Upper lobe of left lung (tissue), 4 donors: Measurements from ENCODE around the gene HSPA4L.

Experiments used
- EP300 ChIP-seq, 4 donors: sonication (generic); formaldehyde crosslinking; IDR thresholded peaks; one replicate each; pipeline ENCODE4 v1.5.1; 2017; ENCODE audit warnings: antibody characterized with exemption in 4 of 4, control low read depth in 2 of 4
- TF ChIP-seq, protein P1 (sequence below), 6 experiments: fragments of 450-650 bp in 4 of 6; fragments of 200-600 bp in 2 of 6; sonication (generic) in 2 of 6; IDR thresholded peaks; one replicate each; pipeline ENCODE4 v1.5.1; 2016 to 2019; ENCODE audit warnings: antibody characterized with exemption in 6 of 6

- TF ChIP-seq, protein P1, sequence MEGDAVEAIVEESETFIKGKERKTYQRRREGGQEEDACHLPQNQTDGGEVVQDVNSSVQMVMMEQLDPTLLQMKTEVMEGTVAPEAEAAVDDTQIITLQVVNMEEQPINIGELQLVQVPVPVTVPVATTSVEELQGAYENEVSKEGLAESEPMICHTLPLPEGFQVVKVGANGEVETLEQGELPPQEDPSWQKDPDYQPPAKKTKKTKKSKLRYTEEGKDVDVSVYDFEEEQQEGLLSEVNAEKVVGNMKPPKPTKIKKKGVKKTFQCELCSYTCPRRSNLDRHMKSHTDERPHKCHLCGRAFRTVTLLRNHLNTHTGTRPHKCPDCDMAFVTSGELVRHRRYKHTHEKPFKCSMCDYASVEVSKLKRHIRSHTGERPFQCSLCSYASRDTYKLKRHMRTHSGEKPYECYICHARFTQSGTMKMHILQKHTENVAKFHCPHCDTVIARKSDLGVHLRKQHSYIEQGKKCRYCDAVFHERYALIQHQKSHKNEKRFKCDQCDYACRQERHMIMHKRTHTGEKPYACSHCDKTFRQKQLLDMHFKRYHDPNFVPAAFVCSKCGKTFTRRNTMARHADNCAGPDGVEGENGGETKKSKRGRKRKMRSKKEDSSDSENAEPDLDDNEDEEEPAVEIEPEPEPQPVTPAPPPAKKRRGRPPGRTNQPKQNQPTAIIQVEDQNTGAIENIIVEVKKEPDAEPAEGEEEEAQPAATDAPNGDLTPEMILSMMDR (IDR thresholded peaks at IDR 0.05), result no peak
- no peak for TF ChIP-seq EP300 (IDR thresholded peaks at IDR 0.05)
These were observed 106.4 kb downstream of the HSPA4L start for GRCh38 chr4:127888559-127888958.
